Activated CD8-positive, alpha-beta memory T cell treated with anti-CD3 and anti-CD28 coated beads, Interleukin-2, amount 10 ng/mL, durations not matched to agents 7 days and 5 days (primary cell): Measurements from ENCODE around the gene CYP2A13. TPM values are rescaled to one million over a fixed set of nuclear protein-coding genes. Genes with fewer than 3 reads are reported as not detected.
A peak's percentile ranks its signal among the peaks of the same experiment; 100 is the strongest.
"Not testable (repeated sequence)": the region's sequence is repeated elsewhere in the genome, so short reads cannot be mapped to it uniquely, and the experiment has no call there.

ENCODE experiments used
- ATAC-seq: fragments of 150-1000 bp; cut with Tn5 transposase; one replicate; pipeline ENCODE4 v1.10.0; 2021; ENCODE audit warnings: moderate library complexity
- CTCF ChIA-PET: fragments of 350-600 bp; sonication (Branson Sonifier 250); formaldehyde crosslinking; loops from one replicate; lab custom pipeline; 2021; ENCODE audit warnings: antibody characterized with exemption; lab: Charles Lee
- DNase-seq: peaks from one replicate; pipeline ENCODE4 v3.0.0-alpha.2; 2020
- H3K27ac Mint-ChIP-seq: one replicate; pipeline ENCODE4 v1.8.0; 2021; ENCODE audit warnings: mild to moderate bottlenecking, mixed read lengths
- H3K27me3 Mint-ChIP-seq: one replicate; pipeline ENCODE4 v1.8.0; 2021; ENCODE audit warnings: mixed read lengths
- H3K36me3 Mint-ChIP-seq: one replicate; pipeline ENCODE4 v1.8.0; 2021; ENCODE audit warnings: mild to moderate bottlenecking, mixed read lengths
- H3K4me1 Mint-ChIP-seq: one replicate; pipeline ENCODE4 v1.8.0; 2021; ENCODE audit warnings: mixed read lengths
- H3K4me3 Mint-ChIP-seq: one replicate; pipeline ENCODE4 v1.8.0; 2021; ENCODE audit warnings: mild to moderate bottlenecking, moderate library complexity, mixed read lengths
- H3K9me3 Mint-ChIP-seq: one replicate; pipeline ENCODE4 v1.8.0; 2022; ENCODE audit warnings: low read depth, mixed read lengths
- total RNA-seq, 2 experiments: library from RNA; stranded (reverse); gene quantifications; one replicate each; pipeline ENCODE4 v1.2.3, GENCODE V29; 2021

The CYP2A13 gene
- total RNA-seq, 2 experiments from 2014 or later, result not detected

- Mint-ChIP-seq H3K4me3 (peak overlapping the region; percentile 40), H3K4me1 (peaks cover 13% of the 10 kb centered on the region), H3K27me3 (peaks cover 27% of the 10 kb centered on the region)
- DNase-seq, result peak; percentile 76
- H3K27ac Mint-ChIP-seq, H3K36me3 Mint-ChIP-seq, H3K9me3 Mint-ChIP-seq: not testable (repeated sequence)
- CTCF ChIA-PET, result interaction anchor here (1.0 to 2.5 kb wide), 5 partner anchors 9 to 181 kb away, joined by 3 to 10 read pairs (median 5); no protein-coding TSS in a partner anchor
- ATAC-seq, result peak; percentile 96
Observed at GRCh38 chr19:41127801-41128300, 39.6 kb downstream of the CYP2A13 start.

DNA sequence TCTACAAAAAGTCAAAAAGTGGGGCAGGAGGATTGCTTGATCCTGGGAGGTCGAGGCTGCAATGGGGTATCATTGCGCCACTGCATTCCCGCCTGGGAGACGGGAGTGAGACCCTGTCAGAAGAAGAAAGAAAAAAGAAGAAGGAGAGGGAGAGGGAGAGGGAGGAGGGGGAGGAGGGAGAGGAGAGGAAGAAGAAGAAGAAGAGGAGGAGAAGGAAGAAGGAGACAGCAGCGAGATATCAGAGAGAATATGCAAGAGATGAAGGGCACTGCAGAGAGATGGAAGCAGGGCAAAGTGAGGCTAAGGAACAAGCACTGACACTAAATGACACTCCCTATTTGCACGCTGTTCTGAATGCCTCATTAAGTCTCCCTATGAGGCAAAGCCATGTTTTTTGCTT is 40.4 kb downstream of the CYP2A13 start:
- DNase-seq (no peak), ATAC-seq (no peak)
- H3K9me3 Mint-ChIP-seq, result no peaks in the 10 kb centered on the region
- CTCF ChIA-PET, result interaction anchor here (0.9 kb wide), 1 partner anchor 1318 kb away, joined by 3 read pairs; no protein-coding TSS in a partner anchor
- H3K27ac Mint-ChIP-seq, result no peak overlapping the region
- peaks cover 32% of the 10 kb centered on the region for H3K27me3 Mint-ChIP-seq
- H3K36me3 Mint-ChIP-seq, result no peaks in the 10 kb centered on the region
- peaks cover 13% of the 10 kb centered on the region for H3K4me1 Mint-ChIP-seq
- no peak overlapping the region for H3K4me3 Mint-ChIP-seq

GRCh38 chr19:41131186-41131585 is 42.9 kb downstream of the CYP2A13 start:
- Mint-ChIP-seq H3K9me3 (no peaks in the 10 kb centered on the region), H3K4me1 (peaks cover 18% of the 10 kb centered on the region), H3K4me3 (no peak overlapping the region), H3K27me3 (peaks cover 45% of the 10 kb centered on the region), H3K36me3 (no peaks in the 10 kb centered on the region), H3K27ac (no peak overlapping the region)
- DNase-seq (no peak), ATAC-seq (no peak)
- CTCF ChIA-PET, result interaction anchor here (1.0 kb wide), 1 partner anchor 162 kb away, joined by 3 read pairs; no protein-coding TSS in a partner anchor

DNA sequence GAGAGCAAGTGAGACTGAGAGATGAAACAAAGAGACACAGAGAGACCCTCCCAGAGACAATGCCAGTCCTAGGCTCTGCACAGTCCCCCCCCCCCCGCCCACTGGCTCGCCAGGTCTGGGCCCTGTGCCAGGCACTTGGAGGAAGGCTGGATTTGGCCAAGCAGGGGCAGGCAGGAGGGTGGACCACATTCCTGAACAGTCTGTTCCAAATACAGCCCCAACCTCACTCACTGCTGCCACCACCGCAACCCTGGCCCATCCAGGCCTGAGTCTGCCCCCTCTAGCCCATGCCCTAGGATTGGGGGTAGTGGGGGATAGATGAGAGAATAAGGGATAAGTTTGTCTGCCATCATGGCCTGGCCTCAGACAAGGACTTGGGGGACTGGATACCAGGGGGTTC is 45.0 kb downstream of the CYP2A13 start:
- CTCF ChIA-PET, result no interaction called here
- ATAC-seq (no peak), DNase-seq (no peak)
- no peak overlapping the region for H3K4me3 Mint-ChIP-seq
- no peak overlapping the region for H3K27ac Mint-ChIP-seq
- H3K4me1 Mint-ChIP-seq, result peaks cover 10% of the 10 kb centered on the region
- no peaks in the 10 kb centered on the region for H3K9me3 Mint-ChIP-seq
- H3K27me3 Mint-ChIP-seq, result peaks cover 45% of the 10 kb centered on the region
- H3K36me3 Mint-ChIP-seq, result no peaks in the 10 kb centered on the region

DNA sequence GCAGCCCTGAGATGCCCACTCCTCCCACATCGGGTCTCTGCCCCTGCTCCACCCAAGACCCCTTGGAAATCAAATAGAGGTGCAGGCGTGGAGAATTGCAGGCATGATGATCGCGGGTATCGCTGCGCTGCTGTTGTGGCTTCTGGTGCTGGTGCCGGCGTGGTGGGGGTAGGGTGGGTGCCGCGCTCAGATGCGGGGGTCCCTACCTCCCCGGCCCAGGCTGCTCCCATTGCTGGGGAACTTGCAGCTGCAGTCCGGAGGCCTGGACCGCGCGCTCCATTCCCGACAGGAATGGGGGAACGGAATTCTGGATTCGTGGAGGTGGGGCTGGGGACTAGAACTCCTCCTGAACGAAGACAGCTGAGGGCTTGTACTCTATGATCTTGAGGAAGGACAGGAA is 46.4 kb downstream of the CYP2A13 start:
- CTCF ChIA-PET, result no interaction called here
- no peak for ATAC-seq
- H3K4me1 Mint-ChIP-seq, result peaks cover 8% of the 10 kb centered on the region
- H3K27ac Mint-ChIP-seq, result no peak overlapping the region
- DNase-seq, result no peak
- no peaks in the 10 kb centered on the region for H3K36me3 Mint-ChIP-seq
- peaks cover 36% of the 10 kb centered on the region for H3K27me3 Mint-ChIP-seq
- no peaks in the 10 kb centered on the region for H3K9me3 Mint-ChIP-seq
- peak overlapping the region; percentile 38 for H3K4me3 Mint-ChIP-seq

- peaks cover 34% of the 10 kb centered on the region for H3K27me3 Mint-ChIP-seq
- CTCF ChIA-PET, H3K9me3 Mint-ChIP-seq, H3K36me3 Mint-ChIP-seq, H3K4me1 Mint-ChIP-seq: not testable (repeated sequence)
- ATAC-seq, result peak; percentile 97
- H3K27ac Mint-ChIP-seq, result peak overlapping the region; percentile 66
- H3K4me3 Mint-ChIP-seq, result peak overlapping the region; percentile 79
- peak; percentile 48 for DNase-seq
Observed at GRCh38 chr19:41135390-41136384, 47.4 kb downstream of the CYP2A13 start.

GRCh38 chr19:41136636-41137455 is 48.6 kb downstream of the CYP2A13 start:
- peaks cover 8% of the 10 kb centered on the region for H3K4me1 Mint-ChIP-seq
- no peaks in the 10 kb centered on the region for H3K9me3 Mint-ChIP-seq
- H3K36me3 Mint-ChIP-seq, result no peaks in the 10 kb centered on the region
- H3K27me3 Mint-ChIP-seq, result peaks cover 26% of the 10 kb centered on the region
- no peak overlapping the region for H3K4me3 Mint-ChIP-seq
- DNase-seq (no peak), ATAC-seq (no peak)
- CTCF ChIA-PET, result interaction anchor here (0.7 to 0.9 kb wide), 2 partner anchors 126 to 182 kb away, joined by 3 to 4 read pairs; no protein-coding TSS in a partner anchor
- H3K27ac Mint-ChIP-seq, result no peak overlapping the region

DNA sequence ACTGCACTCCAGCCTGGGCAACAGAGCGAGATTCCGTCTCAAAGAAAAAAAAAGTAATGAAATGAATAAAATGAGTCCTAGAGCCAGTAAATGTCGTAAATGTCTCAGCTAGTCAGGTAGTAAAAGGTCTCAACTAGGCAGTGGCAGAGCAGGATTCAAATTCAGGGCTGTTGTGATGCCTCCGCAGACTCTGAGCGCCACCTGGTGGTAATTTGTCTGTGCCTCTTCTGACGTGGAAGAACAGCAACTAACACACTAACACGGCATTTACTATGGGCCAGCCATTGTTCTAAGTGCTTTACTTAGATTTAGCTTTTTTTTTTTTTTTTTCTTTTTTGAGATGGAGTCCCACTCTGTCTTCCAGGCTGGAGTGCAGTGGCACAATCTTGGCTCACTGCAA is 56.2 kb downstream of the CYP2A13 start:
- H3K27ac Mint-ChIP-seq, result no peak overlapping the region

More for the DNA sequence above, 56.2 kb downstream of the CYP2A13 start:
- ATAC-seq (peak; percentile 92), DNase-seq (peak; percentile 92)
- Mint-ChIP-seq H3K27me3 (peaks cover 14% of the 10 kb centered on the region), H3K4me1 (no peaks in the 10 kb centered on the region), H3K4me3 (no peak overlapping the region), H3K36me3 (no peaks in the 10 kb centered on the region), H3K9me3 (no peaks in the 10 kb centered on the region)
- CTCF ChIA-PET, result interaction anchor here (0.6 to 2.1 kb wide), 20 partner anchors 12 to 484 kb away, joined by 3 to 12 read pairs (median 5); partner anchors contain the start of gene CCDC97

Other genes with a start within 250 kb of the CYP2A13 start
- gene CYP2A6, start 238.0 kb upstream of the CYP2A13 start, total RNA-seq, result not detected
- gene CYP2A7, start 206.2 kb upstream of the CYP2A13 start, total RNA-seq, result not detected
- not detected for gene CYP2B6, start 97.2 kb upstream of the CYP2A13 start, total RNA-seq
- not detected for gene CYP2F1, start 26.0 kb downstream of the CYP2A13 start, total RNA-seq
- gene CYP2S1, start 104.8 kb downstream of the CYP2A13 start, total RNA-seq, result under 1 TPM in 1 of 2 experiments, not detected in 1; 0.19 TPM
- under 1 TPM; 0.05 to 0.29 TPM for gene AXL, start 130.8 kb downstream of the CYP2A13 start, total RNA-seq
- 100 to 1,000 TPM; 342 to 348 TPM for gene HNRNPUL1, start 175.9 kb downstream of the CYP2A13 start, total RNA-seq
- gene CCDC97, start 221.7 kb downstream of the CYP2A13 start, total RNA-seq, result 10 to 100 TPM; 42.9 to 43.5 TPM